SK-N-DZ (cell line): ENCODE measurements around the gene PLEKHA8.
"Not testable (repeated sequence)": the region's sequence is repeated elsewhere in the genome, so short reads cannot be mapped to it uniquely, and the experiment has no call there.

Experiments
- DNase-seq: peaks from one replicate; pipeline ENCODE4 v3.0.0-alpha.2; 2015; ENCODE audit warnings: low spot score

Gene PLEKHA8

DNA sequence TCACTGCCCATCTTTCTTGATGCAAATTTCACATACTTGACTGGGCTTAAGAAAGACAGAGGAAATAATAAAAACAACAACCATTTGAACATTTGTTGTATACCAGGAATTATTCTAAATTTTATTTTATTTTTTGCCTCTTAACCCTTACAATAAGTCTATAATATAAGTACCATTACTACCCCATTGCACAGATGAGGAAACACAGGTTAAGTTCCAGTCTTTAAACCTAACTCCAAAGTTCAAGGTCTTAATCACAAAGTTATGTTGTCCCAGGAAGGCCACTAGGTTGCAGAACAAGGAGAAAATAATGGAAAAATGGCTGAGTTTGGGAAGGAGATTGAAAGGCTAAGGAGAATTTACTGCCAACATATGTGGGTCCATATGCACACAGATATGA is 5.2 kb upstream of the PLEKHA8 start:
- DNase-seq, result no peak

DNA sequence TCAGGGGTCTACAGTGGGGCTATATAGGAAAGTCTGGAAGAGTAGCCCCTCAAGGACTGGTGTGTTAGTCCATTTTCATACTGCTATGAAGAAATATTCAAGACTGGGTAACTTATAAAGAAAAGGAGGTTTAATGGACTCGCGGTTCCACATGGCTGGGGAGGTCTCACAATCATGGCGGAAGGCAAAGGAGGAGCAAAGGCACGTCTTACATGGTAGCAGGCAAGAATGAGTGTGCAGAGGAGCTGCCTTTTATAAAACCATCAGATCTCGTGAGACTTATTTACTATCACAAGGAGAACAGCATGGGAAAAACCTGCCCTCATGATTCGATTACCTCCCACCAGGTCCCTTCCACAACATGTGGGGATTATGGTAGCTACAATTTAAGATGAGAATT is 4.7 kb upstream of the PLEKHA8 start:
- DNase-seq, result no peak

DNA sequence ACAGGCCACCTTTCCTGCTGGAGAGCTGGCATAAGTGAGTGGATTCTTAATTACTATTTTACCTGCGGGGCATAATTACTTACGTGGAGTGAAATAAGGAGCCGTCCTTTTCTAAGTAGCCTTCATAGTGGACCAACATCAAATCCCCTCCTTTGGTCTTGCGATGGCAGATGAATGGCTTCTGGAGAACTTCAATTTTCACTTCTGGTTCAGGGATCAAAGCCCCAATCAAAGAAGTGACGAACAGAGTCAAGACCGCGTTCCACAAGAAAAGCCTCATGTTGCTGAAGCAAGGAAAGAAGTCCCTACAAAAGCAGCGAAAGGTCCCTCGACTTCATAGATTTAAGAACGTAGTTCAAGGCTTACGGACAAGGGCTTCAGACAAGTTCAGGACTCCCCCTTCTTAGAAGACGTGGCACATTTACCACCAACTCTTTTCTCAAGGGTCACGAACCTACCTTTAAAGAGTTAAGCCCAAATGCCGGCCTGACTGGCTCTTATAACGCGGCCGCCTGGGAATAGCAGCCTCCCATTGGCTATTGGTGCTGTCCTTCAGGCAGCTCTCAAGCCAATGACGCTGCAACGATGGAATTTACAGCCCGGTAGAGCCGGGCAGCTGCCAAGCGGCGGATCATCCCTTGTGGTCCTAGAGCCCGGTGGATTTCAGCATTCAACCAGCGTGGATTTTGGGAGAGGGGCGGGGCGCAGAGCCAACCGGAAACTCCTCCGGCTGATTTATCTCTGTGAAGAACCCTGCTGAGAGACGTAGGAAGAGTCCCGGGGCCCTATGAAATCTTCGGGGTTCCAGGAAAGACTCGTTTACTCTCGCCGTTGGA is 1.8 kb upstream of the PLEKHA8 start, which contains the start of gene FKBP14:
FKBP14 (minus strand) TSS at position 474 of the 836 bp plus-strand sequence; CDS start at position 280, 194 bp downstream.
- DNase-seq, result peak; percentile 99

DNA sequence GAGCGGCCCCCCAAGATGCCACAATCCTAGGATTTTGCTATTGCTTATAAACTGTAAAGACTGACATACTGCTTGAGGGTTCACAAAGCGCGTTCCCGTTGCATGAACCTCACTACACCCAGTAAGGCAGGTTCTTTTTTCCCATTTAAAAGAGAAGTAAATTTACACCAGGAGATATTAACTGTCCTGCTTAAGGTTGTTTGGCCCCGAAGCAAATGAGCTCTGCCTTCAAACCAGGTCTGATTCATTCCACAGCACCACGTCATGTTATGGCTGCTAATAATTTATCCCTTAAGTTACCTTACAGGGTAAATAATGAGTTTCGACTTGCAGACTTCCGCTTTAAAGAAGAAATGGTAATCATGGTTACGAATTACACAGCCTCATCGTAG is 1.2 kb upstream of the PLEKHA8 start:
- DNase-seq, result no peak

DNA sequence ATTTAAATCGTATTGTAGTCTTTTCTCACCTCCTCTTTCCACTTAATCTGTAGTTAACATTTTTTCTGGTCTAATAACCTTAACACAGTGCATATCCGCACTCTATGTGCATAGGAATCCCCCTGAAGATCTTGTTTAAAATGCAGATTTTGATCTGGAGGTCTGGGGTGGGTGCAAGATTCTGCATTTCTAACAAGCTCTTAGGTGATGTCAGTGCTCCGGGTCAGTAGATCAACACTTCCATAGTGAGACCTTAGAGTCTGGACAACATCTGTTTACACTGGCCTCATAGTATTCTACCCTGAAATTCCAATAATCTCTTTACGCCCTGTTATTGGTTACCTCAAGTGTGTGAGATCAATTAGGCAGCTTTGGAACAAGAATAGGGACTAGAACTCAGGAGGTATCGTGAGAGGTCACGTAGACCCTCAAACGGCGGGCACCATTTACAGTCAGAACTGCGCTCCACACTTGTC is 434 bp upstream of the PLEKHA8 start:
- DNase-seq, result no peak

DNA sequence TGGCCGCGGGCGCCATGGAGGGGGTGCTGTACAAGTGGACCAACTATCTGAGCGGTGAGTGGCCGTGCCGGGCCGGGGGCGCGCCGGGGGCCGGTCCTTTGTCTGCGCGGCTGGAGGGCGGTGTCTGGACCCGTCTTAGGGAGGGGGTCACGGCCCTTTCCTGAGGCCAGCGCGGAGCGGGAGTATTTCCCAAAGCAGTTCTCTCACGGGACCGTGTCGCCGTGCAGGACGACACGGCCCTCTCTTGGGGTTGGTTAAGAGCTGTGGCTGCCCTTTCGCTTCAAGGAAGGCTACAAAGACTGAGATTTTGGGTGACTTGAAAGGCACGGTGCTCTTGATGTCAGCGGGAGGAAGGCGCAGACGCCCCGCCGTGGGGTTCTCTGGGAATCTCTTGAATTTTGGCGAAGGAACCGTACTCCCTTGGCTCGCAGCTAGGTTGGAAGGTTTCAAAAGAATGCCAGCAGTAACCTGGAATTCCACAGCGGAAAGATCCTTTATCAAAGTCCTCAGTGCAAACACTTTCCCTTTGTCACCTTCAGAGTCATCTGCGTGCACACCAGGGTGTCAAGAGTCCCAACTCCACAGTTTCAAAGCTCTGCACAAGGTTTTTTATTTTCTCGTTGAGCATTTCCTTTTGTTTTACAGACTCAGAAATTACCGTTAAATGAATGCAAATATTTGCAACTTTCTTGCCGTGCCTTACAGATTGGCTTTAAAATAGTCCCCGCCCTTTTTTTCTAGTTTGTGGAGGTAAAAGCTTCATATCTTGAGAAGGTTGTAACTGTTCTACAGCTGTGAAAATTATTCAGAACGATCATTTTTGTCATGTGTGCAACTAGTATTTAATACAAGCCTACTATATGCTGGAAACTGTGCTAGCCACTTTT is 780 bp downstream of the PLEKHA8 start:
- peak; percentile 57 for DNase-seq

DNA sequence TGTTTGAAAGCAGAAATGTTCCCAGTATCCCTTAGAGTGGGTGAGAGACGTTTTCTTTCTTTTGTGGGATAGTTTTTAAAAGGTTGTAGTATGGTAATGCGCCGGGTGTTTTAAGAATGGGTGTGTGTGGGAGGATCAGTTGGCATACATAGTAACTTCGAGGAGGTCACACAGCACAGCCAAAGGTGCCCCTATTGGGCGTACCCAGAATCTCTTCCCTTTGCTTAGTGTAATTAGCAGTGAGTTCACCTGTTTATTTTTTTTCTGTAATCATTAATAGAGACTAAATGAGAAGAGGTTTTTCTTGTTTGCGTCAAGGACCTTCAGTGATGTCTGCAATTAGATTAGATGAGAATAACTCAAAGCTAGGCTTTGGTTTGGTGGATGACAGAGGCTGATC is 1.5 kb downstream of the PLEKHA8 start:
- no peak for DNase-seq

DNA sequence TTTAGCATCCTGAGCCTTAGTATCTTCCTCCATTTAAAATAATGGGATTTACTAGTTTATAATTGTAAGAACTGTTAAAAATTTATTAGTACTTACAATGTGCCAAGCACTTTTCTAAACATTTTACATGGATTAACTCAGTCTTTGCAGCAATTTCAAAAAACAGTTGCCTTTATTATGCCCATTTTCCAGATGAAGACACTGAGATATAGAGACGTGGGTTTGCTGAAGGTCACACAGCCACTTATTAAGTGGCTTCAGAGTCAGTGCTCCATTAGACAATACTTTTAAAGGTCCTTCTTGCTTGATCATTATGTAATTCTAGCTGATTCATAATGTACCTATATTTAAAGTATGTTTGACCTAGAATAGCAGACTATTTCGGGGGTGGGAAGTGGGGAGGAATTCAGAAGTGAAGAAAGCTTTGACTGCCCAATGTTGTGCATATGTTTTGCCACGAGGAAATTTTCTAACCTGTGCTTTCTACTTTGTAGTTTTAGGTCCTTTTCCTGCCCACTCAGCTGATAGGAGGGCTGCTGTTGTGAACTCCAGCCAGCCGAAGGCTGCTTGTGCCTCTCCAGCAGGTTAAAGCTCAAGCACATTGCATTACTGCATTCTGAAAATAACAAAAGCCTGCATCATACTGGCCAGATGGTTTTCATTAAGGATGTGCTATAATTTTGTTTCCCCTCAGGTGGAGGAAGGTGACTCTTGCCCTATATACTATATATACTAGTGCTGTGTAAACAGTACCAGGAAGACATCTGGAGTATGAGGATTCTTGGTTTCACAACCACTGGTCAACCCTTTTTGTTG is 4.3 kb downstream of the PLEKHA8 start:
- DNase-seq, result peak; percentile 46

DNA sequence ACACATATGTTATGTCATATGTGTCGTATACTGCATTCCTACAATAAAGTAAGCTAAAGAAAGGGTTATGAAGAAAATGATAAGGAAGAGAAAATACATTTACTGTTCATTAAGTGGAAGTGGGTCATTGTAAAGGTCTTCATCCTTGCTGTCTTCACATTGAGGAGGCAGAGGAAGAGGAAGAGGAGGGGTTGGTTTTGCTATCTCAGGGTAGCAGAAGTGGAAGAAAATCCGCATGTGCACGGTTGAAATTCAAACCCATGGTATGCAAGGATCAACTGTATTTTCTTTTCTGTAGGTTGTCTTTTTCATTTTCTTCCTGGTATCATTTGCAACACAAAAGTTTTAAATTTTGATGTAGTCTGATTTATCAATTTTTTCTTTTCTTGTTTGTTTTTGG is 6.3 kb downstream of the PLEKHA8 start:
- DNase-seq, result no peak

DNA sequence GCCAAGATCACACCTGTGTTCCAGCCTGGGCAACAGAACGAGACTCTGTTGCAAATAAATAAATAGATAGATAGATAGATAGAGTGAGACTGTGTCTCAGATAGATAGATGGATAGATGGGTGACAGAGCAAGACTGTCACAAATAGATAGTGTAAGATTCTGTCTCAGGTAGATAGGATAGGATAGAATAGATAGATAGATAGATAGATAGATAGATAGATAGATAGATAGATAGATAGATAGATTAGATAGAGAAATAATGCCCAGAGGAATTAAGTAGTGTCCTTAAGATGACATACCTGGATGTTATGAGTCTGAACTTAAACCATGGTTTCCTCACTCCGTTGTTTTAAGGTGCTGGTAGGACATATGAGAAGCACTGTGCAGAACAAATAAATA is 8.0 kb downstream of the PLEKHA8 start:
- no peak for DNase-seq

DNA sequence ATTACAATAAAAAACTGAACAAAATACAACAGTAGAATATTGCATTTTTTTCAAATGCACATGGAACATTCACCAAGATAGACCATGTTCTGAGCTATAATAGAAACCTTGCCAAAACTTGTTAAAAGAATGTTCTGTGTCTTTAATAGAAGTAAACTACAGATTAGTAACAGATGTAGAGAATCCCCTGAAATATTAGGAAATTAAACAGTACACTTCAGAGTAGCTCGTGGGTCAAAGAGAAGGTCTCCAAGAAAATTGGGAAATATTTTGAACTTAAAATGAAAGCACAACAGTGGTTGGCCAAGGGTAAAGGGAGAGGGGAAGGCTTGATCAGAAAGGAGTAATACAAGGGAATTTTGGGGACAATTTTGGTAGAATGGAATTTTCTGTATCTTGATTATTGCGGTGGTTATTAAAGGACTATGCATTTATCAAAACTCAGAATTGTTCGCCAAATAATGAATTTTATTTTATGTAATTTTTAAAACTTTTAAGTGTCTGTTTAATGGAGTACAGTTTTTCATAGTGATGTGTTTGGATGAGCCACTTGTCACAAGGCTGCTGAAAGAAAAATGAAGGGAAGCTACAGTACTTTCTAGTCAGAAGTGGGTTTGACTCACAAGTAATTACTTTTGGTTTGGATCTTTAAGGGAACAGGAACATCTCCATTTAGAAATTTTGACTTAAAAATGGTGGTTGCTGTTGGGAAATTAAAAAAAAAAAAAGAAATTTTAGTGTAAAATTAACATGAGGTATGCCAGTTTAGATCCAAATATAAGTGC is 10.2 kb downstream of the PLEKHA8 start:
- no peak for DNase-seq

DNA sequence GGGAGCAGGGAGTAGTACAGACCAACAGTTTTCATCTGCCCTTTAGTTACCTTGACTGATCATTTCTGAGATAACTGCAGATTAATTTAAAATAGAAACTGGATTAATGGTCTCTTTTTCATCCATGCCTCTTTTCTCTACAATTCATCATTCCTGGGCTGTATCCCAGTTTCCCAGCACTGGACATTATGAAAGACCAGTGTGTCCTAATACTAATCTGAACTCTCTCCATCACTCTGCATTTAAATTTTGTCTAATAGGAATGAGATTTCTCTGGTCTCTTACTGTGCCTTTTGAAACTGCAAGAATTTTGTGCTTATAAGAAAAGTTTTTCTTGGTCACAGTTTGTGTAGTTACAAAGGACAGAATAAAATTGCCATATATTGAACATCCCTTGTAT is 12.7 kb downstream of the PLEKHA8 start:
- DNase-seq, result no peak

DNA sequence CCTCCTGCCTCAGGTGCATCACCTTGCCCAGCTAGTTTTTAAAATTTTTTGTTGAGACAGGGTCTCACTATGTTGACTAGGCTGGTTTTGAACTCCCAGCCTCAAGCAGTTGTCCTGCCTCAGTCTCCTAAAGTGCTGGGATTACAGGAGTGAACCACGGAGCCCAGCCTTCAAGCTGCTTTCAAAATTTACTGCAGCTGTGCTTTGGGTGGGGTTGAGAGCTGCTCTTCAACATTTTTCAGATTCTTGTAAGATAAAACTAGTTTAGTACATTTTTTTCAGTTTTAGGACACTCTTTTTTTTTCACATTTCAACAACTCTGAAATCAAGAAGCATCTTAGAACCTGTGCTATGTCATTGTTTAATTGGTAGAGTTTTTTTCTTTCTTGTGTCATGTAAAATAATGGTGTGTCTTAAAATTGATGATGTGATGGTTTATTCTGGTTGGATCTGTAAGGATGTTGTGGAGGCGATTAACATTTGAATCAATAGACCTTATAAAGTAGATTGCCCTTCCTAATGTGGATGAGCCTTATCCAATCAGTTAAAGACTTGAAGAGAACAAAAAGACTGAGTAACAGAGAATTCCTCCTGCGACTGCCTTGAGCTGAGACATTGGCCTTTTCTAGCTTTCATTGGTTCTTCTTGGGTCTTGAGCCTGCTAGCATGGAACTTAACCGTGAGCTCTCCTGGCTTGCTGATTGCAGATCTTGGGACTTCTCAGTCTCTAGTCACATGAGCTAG is 13.5 kb downstream of the PLEKHA8 start:
- no peak for DNase-seq

DNA sequence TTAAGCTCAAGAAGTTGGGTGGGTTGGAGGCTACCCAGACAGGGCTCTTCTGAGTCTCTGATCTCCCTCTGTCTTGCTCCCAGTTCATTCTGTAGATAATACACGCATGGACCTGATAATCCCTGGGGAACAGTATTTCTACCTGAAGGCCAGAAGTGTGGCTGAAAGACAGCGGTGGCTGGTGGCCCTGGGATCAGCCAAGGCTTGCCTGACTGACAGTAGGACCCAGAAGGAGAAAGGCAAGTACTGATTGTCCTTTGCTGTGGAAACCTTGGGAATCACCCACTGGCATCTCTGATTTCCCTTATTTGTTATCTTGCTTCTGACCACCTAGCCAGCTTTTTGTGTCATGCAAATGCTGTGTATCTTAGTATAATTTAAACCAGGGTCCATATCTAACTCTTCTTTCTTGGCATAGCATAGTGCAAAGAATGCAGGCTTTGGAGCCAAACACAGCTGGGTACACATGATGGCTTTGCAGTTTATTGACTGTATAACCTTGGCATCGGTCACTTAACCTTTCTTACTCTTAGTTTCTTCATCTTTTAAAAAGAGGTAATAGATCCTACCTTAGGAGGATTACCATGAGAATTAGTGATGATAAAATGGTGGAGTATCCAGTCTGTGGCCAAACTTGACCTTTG is 18.0 kb downstream of the PLEKHA8 start:
- no peak for DNase-seq

DNA sequence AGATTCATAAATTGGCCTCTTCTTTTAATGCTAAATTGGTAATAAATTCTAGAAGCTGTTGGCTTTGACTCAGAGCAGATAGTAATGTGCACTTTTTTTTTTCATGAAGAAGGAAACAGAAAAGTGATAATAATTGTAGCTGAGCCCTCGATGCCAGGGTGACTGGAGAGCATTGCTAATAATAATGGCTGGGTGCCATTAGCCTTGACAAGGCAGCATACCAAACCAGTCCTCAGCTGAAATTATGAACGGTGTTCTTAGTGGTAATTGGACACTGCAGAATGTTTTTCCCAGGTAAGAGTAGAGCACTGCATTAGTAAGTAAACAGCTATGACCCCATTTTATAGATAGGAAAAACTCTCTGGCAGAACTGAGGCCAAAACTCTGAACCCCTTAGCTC is 18.9 kb downstream of the PLEKHA8 start:
- no peak for DNase-seq

DNA sequence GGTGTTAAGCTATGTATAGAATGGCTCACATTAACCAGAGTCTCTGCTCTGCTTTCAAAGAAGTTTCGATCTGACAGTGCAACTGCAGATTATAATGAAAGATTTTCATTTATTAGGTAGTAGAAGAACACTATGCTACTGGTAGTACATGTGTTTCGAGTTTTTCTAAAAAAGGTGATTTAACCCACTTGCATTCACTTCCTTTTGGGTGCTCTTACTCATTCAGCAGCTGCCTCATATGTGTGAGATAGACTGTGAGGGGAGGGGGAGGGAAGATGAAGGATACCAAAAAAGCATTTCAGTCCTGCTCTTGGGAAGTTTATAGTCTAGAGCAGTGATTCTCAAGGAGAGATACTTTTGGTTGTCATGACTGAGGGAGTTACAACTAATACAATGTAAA is 20.4 kb downstream of the PLEKHA8 start:
- DNase-seq, result no peak

DNA sequence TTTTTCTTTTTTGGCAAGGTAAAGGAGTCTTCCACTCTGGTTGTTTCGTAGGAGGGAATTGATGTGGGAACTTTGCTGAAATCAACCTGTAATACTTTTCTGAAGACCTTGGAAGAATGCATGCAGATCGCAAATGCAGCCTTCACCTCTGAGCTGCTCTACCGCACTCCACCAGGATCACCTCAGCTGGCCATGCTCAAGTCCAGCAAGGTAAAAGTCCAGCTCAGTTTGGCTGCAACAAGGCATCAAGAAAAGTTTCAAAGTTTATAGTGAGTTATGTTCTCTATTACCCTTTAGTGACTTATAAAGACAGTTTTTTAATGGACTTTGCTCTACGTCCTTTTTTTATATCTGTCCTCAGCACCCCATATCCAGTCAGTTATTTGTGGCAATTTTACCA is 21.0 kb downstream of the PLEKHA8 start:
- no peak for DNase-seq

DNA sequence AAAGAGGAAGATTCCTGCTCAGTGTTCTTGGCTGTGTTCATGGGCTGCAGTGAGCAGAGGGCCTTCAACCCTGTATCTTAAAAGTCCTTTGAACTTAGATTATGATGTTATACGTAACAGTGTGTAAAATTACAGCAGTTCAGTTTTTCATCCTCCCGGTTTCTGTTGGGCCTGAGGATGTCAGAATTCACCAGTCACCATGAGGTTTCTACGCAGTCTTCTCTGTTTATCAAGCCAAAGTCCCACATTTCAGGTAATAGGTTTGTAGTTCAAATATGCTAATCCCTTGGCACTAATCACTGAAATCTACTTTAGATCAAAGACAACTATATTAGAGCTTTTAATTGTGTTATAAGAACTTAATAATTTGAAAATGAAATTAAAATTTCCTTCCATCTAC is 24.9 kb downstream of the PLEKHA8 start:
- no peak for DNase-seq

DNA sequence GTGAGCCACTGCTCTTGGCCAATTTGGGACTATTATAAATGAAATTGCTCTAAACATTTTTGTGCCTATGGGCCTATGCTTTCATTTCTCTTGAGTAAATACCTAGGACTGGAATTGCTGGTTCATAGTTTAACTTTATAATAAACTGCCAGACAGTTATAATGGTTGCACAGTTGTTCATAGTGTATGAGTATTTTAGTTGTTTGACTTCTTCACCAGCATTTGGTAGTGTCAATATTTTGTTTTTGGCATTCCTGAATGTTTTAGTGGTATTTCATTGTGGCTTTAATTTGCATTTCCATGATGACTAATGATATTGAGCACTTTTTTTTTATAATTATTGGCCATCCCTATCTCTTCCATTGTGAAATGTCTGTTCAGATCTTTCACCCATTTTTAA is 29.5 kb downstream of the PLEKHA8 start:
- DNase-seq, result no peak

DNA sequence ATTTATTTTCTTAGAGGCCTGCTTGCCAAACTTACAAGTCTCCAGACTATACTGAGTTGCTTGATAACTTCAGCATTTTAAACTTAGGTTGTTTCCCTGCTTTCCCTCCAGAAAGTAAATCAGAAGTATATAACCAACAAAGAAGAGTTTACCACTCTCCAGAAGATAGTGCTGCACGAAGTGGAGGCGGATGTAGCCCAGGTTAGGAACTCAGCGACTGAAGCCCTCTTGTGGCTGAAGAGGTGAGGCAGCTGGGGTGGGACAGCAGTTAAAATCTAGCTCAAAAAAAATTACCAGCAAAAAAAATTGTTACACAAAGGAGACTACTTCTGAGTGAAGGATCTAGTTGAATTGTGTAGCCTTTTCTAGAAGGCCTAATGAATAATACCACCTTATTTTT is 33.6 kb downstream of the PLEKHA8 start:
- DNase-seq, result not testable (repeated sequence)
